ENCODE results near the gene SDK1.

DNA sequence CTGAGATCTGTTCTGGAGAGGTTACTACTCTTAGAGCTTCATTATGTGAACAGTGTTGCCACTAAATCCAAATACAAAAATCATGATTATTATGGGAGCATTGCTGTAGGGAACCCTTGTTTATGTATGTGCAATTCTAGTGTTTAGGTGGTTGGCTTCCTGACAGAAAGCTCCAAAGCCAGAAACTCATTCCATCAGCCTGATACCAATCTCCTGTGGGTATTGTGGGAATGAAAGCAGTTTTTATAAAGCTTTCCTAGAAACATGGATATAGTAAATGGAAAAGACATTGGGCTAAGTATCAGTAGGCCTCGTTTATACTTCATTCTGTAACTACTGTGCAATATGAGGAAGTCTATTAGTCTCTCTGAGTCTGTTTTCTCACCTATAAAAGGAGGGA, 6.4 kb downstream of the SDK1 start:
- no peak for TF ChIP-seq CTCF (IDR thresholded peaks at IDR 0.05)
- TF ChIP-seq POLR2A (IDR thresholded peaks at IDR 0.05) = no peak

Data from body of pancreas (tissue), 4 donors.